Esophagus squamous epithelium (tissue), 4 donors: ENCODE data around the gene IKZF2.

Experiments
- POLR2A ChIP-seq, 4 donors: fragments of 450-650 bp; IDR thresholded peaks; one replicate each; pipeline ENCODE4 v1.6.1; 2017; ENCODE audit warnings: antibody characterized with exemption in 4 of 4, mild to moderate bottlenecking in 4 of 4, moderate library complexity in 3 of 4
- TF ChIP-seq, protein P1 (sequence below), 6 experiments: fragments of 450-650 bp in 4 of 6; fragments of 200-600 bp in 2 of 6; sonication (generic) in 2 of 6; IDR thresholded peaks; one replicate each; pipeline ENCODE4 v1.5.1; 2016 to 2019; ENCODE audit warnings: antibody characterized with exemption in 6 of 6, mild to moderate bottlenecking in 4 of 6, moderate library complexity in 4 of 6

DNA sequence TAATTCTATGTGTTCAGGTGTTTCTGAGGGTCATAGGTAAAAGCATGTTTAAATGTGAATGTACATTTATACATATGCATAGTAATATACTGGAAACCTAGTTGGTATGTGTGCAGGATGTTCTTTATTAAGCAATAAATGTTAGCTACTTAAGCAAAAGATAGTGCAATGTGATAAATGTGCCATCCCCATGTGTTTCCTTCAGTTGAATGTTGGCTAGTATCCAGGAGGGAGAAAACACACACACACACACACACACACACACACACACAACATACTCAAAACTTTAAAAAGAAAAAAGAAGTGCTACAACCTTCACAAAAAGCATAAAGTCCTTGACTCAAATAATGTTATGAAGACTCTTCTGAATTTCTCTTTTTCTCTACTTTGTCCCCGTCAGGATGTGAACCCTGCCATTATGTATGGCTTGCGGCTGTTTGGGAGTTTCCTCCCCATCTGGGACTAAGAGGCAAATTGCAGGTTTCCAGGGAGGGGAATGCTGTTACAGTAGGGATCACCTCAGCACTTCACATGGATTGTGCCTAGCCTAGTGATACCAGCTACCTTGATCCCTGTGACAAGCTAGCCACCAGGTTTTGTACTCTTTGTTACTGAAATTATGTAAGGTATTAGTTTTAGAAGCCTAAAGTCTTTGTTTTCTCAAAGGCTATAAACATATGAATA, 82.6 kb downstream of the IKZF2 start:
- TF ChIP-seq, protein P1, sequence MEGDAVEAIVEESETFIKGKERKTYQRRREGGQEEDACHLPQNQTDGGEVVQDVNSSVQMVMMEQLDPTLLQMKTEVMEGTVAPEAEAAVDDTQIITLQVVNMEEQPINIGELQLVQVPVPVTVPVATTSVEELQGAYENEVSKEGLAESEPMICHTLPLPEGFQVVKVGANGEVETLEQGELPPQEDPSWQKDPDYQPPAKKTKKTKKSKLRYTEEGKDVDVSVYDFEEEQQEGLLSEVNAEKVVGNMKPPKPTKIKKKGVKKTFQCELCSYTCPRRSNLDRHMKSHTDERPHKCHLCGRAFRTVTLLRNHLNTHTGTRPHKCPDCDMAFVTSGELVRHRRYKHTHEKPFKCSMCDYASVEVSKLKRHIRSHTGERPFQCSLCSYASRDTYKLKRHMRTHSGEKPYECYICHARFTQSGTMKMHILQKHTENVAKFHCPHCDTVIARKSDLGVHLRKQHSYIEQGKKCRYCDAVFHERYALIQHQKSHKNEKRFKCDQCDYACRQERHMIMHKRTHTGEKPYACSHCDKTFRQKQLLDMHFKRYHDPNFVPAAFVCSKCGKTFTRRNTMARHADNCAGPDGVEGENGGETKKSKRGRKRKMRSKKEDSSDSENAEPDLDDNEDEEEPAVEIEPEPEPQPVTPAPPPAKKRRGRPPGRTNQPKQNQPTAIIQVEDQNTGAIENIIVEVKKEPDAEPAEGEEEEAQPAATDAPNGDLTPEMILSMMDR (IDR thresholded peaks at IDR 0.05): no peak
- no peak for TF ChIP-seq POLR2A (IDR thresholded peaks at IDR 0.05)
